ENCODE measurements around the gene CFAP92.
A peak's percentile ranks its signal among the peaks of the same experiment; 100 is the strongest.

CFAP92 gene

GRCh38 chr3:128991355-128991895, 2.5 kb downstream of the CFAP92 start:
- no peak for DNase-seq (ENCODE audit: low read depth, low spot score)

DNA sequence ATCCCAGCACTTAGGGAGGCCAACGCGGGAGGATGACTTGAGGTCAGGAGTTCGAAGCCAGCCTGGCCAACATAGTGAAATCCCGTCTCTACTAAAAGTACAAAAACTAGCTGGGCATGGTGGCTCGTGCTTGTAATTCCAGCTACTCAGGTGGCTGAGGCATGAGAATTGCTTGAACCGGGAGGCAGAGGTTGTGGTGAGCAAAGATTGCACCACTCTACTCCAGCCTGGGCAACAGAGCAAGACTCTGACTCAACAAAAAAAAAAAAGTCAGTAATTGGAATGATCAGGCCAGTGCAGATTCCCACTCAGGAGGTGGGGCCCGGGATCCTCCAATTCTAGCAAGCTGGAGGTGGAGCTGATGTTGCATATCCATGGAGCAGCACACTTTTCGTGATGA, 5.6 kb downstream of the CFAP92 start:
- DNase-seq (ENCODE audit: low read depth, low spot score), result no peak

GRCh38 chr3:128987302-128988100, 6.4 kb downstream of the CFAP92 start:
- no peak for DNase-seq (ENCODE audit: low read depth, low spot score)

- DNase-seq (ENCODE audit: low read depth, low spot score), result no peak
Measured at GRCh38 chr3:128984596-128984995, 9.3 kb downstream of the CFAP92 start.

DNA sequence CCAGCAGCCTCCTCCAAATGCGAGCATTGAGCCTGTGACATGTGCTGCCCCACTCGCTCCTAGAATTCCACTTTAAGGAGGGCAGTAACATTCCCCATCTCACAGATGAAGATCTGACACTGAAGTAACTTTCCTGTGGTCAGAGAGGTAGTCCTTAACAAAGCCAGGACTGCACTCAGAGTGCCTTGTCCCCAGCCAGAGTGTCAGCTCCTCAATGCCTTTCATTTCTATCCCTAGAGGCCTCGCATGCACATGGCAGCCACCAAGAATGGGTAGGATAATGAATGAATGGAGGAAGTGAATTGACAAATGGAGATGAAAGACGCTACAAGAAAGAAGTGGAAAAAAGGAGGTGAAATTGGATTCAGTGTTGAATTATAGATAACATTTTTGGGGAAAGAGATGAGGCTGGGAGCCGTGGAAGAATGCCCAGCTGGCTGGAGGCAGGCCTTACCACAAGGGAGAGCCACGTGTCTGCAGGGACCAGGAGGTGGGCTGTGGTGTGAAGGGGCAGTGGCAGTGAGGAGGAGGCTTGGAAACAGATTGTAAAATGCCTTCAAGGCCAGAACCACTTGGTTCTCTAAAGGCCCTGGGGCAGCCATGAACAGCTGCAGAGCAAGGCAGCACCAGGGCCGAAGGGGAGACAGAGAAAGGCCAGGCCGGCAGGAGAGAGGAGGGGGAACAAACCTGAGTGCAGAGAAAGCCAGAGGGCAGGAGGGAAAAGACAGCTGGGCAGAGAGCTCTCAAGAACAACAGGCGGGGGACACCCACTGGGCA, 10.4 kb downstream of the CFAP92 start:
- DNase-seq (ENCODE audit: low read depth, low spot score), result no peak

DNA sequence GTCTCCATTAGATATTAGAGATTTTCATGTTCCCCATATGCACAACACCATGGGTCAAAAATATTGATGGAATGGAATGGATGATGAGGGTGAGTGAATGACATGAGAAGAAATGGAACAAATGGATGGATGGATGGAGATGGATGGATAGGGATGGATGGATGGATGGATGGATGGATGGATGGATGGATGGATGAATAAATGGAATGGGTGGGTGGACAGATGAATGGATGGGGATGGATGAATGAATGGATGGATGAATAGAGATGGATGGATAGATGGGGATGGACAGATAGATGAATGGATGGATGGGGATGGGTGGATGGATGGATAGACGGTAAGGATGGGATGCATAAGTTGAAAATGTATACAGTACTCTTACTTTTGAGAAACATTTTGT, 18.6 kb downstream of the CFAP92 start:
- no peak for DNase-seq (ENCODE audit: low read depth, low spot score)

- DNase-seq (ENCODE audit: low read depth, low spot score), result no peak
Measured at GRCh38 chr3:128973988-128974564, 19.8 kb downstream of the CFAP92 start.

DNA sequence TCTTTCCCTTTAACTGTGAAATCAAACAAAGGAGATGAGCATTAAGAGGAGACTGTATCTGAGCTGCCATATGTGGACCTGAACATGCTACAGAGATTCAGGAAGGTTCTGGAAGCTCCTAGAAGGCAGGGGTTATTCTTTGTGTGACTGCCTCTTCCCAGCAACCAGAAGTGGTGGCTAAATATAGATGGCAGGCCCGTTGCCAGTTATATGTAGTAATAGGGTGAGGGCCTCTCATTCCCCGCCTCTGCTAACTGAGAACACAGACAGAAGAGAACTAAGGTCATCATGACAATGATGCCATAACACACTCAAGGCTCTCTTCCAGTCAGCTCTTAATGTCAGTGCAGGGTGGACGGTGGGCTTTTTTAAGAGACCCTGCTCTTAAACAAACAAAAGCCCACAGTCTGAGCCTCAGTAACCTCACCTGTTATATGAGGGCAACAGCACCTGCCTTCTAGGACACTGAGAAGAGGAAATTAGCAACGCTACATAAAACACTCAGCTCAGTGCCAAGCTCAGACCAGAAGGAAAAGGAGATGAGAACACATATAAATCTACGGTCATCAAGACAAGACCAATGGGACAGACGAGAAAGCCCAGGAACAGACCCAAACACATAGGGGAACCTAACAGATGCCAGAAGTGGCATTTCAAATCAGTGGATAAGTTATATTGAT, 22.3 kb downstream of the CFAP92 start:
- DNase-seq (ENCODE audit: low read depth, low spot score), result no peak

- DNase-seq (ENCODE audit: low read depth, low spot score), result no peak
Measured at GRCh38 chr3:128970740-128971047, 23.2 kb downstream of the CFAP92 start.

GRCh38 chr3:128969993-128970739, 23.7 kb downstream of the CFAP92 start:
- peak; percentile 23 for DNase-seq (ENCODE audit: low read depth, low spot score)

GRCh38 chr3:128967748-128968355, 26.0 kb downstream of the CFAP92 start:
- no peak for DNase-seq (ENCODE audit: low read depth, low spot score)

DNA sequence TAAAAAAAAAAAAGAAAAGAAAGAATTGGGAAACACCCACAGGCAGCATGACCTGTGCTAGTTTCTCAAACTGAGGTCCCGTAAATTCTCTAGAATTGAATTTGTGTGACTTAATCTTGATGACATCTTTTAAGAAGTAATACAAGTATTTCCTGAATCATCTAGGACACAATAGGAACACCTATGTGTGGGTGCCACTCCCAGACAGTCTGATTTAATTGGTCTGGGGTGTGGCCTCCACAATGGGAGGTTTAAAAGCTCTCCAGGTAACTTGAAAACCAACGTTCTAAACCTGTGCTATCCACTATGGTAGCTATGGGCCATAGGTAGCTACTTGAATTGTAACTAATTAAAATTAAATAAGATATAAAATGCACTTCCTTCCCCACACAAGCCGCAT, 28.1 kb downstream of the CFAP92 start:
- no peak for DNase-seq (ENCODE audit: low read depth, low spot score)

DNA sequence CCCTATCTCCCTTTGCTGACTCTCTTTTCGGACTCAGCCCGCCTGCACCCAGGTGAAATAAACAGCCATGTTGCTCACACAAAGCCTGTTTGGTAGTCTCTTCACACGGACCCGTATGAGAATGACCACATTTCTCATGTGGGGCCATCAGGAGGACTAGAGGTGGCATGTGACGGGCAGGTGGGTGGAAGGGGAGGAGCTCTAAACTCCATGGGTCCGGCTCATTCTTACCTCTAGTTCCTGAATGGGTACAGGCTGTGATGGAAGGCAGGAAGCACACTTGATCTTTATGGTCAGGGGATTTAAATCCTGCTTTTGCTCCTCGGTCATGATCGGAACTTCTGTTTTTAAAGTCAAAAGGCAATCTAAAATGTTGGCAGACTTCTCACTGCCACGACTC, 28.6 kb downstream of the CFAP92 start:
- no peak for DNase-seq (ENCODE audit: low read depth, low spot score)

GRCh38 chr3:128956440-128956839, 37.4 kb downstream of the CFAP92 start:
- no peak for DNase-seq (ENCODE audit: low read depth, low spot score)

DNA sequence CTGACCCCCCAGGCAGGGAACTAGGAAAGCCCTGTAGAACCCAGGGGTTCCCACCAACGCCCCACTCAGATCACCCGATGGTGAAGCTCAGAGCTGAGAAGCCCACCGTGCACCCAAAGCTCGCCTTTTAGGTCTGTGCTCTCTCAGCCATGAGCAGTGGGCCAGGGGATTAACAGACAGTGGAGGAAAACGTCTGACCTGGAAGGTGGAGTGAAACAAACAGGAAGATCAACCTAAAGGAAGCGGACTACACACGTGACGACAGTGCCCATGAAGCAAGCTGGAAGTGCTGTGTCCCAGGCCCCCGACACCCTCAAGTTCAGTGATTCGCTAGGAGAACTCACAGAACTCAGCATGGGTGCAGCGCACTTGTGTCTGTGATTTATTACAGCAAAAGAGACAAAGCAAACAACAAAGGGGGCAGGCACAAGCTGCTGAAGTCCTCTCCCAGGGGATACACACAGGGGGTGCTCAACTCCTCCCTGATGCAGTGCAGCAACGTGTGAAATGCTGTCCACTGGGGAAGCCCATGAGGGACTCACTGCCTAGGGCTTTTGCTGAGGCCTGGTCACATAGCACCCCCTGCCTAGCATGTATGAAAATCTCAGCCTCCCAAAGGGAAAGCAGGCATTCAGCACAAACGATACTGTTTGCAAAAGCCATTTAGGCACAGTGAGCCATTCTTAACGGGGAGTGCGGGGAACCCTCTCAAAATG, 43.5 kb downstream of the CFAP92 start:
- no peak for DNase-seq (ENCODE audit: low read depth, low spot score)

DNA sequence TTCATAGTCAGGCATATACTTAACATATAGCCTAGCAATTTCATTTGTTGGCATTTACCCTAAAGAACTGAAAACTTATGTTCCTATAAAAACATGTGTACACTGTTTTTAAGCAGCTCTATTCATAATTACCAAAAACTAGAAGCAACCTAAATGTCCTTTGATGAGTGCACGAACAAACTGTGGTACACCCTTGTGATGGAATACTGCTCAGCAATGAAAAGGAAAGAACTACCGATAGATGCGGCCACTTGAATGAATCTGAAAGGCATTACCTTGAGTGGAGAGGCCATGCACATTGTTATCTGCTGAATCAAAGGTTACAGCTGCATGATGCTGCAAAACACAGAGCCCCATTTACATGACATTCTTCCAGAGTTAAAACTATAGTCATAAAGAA, 44.7 kb downstream of the CFAP92 start:
- no peak for DNase-seq (ENCODE audit: low read depth, low spot score)

GRCh38 chr3:128946411-128946810, 47.5 kb downstream of the CFAP92 start:
- DNase-seq (ENCODE audit: low read depth, low spot score), result no peak

- no peak for DNase-seq (ENCODE audit: low read depth, low spot score)
Measured at GRCh38 chr3:128945878-128946175, 48.0 kb downstream of the CFAP92 start.

DNA sequence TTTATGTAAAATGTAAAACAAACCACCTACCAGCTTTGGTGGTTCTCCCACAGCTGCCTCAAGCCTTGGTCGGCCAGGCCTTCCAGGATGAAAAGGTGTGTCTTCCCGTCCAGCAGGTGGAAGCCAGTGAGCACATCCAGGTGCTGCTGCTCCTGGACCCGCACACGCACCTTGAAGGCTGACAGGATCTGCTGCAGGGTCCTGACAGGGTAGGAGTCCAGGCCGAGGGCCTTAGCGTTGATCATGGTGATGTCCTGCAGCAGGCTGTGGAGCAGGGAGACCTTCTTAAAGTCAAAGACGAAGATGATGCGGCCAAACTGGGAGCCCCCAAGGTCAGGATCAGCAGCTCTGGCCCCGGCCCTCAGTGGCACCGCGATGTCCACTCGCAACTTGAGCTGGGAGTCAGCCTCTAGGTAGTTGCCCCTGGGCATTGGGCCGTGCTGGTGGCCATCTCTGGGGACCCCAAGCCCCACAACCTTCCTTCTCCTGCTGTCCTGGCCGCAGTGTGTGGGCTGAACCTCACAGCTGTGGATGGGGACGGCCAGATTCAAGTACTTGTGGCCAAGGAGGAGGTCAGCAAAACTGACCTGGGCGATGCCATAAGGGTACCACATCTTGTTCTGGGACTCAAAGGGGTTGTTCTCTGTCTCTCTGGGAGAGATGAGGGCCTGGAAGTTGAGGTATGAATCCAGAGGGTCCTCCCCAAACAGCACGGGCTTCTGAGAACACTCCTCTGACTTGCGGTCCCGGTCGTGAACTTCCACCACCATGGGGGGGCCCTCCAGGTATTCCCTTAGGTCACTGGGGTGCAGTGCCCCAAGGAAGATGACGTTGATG, 48.6 kb downstream of the CFAP92 start:
- DNase-seq (ENCODE audit: low read depth, low spot score), result no peak

All from activated CD4-positive, CD25-positive, alpha-beta regulatory T cell treated with anti-CD3 and anti-CD28 coated beads, Interleukin-2, amount 50 U/mL, for 16 hours (primary cell).